SU-DHL-6 (cell line): Measurements from ENCODE around the gene STAT1.

ENCODE experiments used
- H2AFZ ChIP-seq: fragments of 200-600 bp; sonication (generic); 2 replicates; pipeline ENCODE4 v1.6.1; 2014; ENCODE audit warnings: low read depth, mild to moderate bottlenecking, moderate library complexity, mixed read lengths, antibody characterized with exemption, low read length; ENCODE audit not compliant: severe bottlenecking
- H3F3A ChIP-seq: fragments of 200-600 bp; shearing (Covaris generic); 2 replicates; pipeline ENCODE4 v1.6.0; 2016; ENCODE audit warnings: antibody characterized with exemption, mild to moderate bottlenecking; ENCODE audit not compliant: insufficient read depth
- H3K27ac ChIP-seq: fragments of 200-600 bp; sonication (generic); 2 replicates; pipeline ENCODE4 v1.5.1; 2016; ENCODE audit warnings: low read depth, mild to moderate bottlenecking, low read length, moderate library complexity, mixed read lengths
- H3K27me3 ChIP-seq: fragments of 200-600 bp; sonication (generic), shearing (Covaris generic); 2 replicates; pipeline ENCODE4 v1.6.0; 2014; ENCODE audit warnings: mild to moderate bottlenecking, low read length
- H3K36me3 ChIP-seq: fragments of 200-600 bp; sonication (generic); 2 replicates; pipeline ENCODE4 v1.6.1; 2014; ENCODE audit warnings: mild to moderate bottlenecking, low read length, mixed read lengths
- H3K4me2 ChIP-seq: fragments of 300-600, 200-600 bp; shearing (Covaris generic), sonication (generic); 2 replicates; pipeline ENCODE4 v1.6.0; 2014; ENCODE audit warnings: low read length, low read depth, mild to moderate bottlenecking; ENCODE audit not compliant: poor library complexity, severe bottlenecking
- H3K4me3 ChIP-seq: fragments of 200-600 bp; sonication (generic); 2 replicates; pipeline ENCODE4 v1.5.1; 2014; ENCODE audit warnings: antibody characterized with exemption, low read length, mild to moderate bottlenecking, mixed read lengths; ENCODE audit not compliant: insufficient read depth, poor library complexity, severe bottlenecking
- H3K79me2 ChIP-seq: fragments of 200-600 bp; sonication (generic); 2 replicates; pipeline ENCODE4 v1.6.1; 2014; ENCODE audit warnings: mild to moderate bottlenecking, low read length, moderate library complexity; ENCODE audit not compliant: insufficient read depth
- H3K9ac ChIP-seq: fragments of 200-600 bp; sonication (generic); 2 replicates; pipeline ENCODE4 v1.7.0; 2014; ENCODE audit warnings: mild to moderate bottlenecking, low read length
- H3K9me2 ChIP-seq: fragments of 200-600 bp; sonication (generic); replicated peaks from 2 replicates; pipeline ENCODE4 v1.6.1; 2014; ENCODE audit warnings: low read length; ENCODE audit not compliant: insufficient read depth
- H3K9me3 ChIP-seq: fragments of 200-600 bp; sonication (generic); 2 replicates; pipeline ENCODE4 v1.6.1; 2014; ENCODE audit warnings: low read length, mixed read lengths; ENCODE audit not compliant: insufficient read depth
- H4K20me1 ChIP-seq: fragments of 200-600 bp; sonication (generic); 2 replicates; pipeline ENCODE4 v1.6.1; 2014; ENCODE audit warnings: low read depth, mild to moderate bottlenecking, antibody characterized with exemption, low read length, moderate library complexity, mixed read lengths
- CTCF ChIP-seq: fragments of 200-600 bp; sonication (generic); IDR thresholded peaks from one replicate; pipeline ENCODE4 v1.5.1; 2017; ENCODE audit warnings: antibody characterized with exemption, mild to moderate bottlenecking, low read length, moderate library complexity; ENCODE audit not compliant: insufficient read depth, poor library complexity, severe bottlenecking
- EZH2phosphoT487 ChIP-seq: fragments of 200-600 bp; sonication (generic), shearing (Covaris generic); conservative IDR thresholded peaks from 2 replicates; pipeline ENCODE4 v1.6.1; 2018; ENCODE audit warnings: mild to moderate bottlenecking, antibody characterized with exemption, low read length, moderate library complexity, mixed read lengths

The STAT1 gene

GRCh38 chr2:191051825-191052778, 38.1 kb upstream of the STAT1 start:
- Histone ChIP-seq H3K36me3 (no peaks in the 10 kb centered on the region), H3K9me3 (no peaks in the 10 kb centered on the region), H3K79me2 (no peaks in the 10 kb centered on the region), H3K4me2 (no peak overlapping the region), H3K9ac (no peak overlapping the region), H3K4me3 (no peak overlapping the region), H3K27me3 (no peaks in the 10 kb centered on the region), H3K27ac (no peak overlapping the region), H3K9me2 (no peaks in the 10 kb centered on the region), H4K20me1 (no peaks in the 10 kb centered on the region), H2AFZ (no peak overlapping the region), H3F3A (no peaks in the 10 kb centered on the region)
- TF ChIP-seq EZH2phosphoT487 (no peak), CTCF (peak; percentile 33)

- Histone ChIP-seq H3K36me3 (no peaks in the 10 kb centered on the region), H4K20me1 (no peaks in the 10 kb centered on the region), H3K4me3 (no peak overlapping the region), H3F3A (no peaks in the 10 kb centered on the region), H3K27ac (no peak overlapping the region), H3K79me2 (no peaks in the 10 kb centered on the region), H3K9me3 (no peaks in the 10 kb centered on the region), H2AFZ (no peak overlapping the region), H3K9ac (no peak overlapping the region), H3K4me2 (no peak overlapping the region), H3K9me2 (no peaks in the 10 kb centered on the region), H3K27me3 (no peaks in the 10 kb centered on the region)
- TF ChIP-seq CTCF (no peak), EZH2phosphoT487 (no peak)
Measured at GRCh38 chr2:191051177-191051576, 37.2 kb upstream of the STAT1 start.

- Histone ChIP-seq H2AFZ (no peak overlapping the region), H3K4me2 (no peak overlapping the region), H4K20me1 (no peaks in the 10 kb centered on the region), H3F3A (no peaks in the 10 kb centered on the region), H3K36me3 (no peaks in the 10 kb centered on the region), H3K27ac (no peak overlapping the region), H3K9me2 (no peaks in the 10 kb centered on the region), H3K27me3 (no peaks in the 10 kb centered on the region), H3K4me3 (no peak overlapping the region), H3K9me3 (no peaks in the 10 kb centered on the region), H3K9ac (no peak overlapping the region), H3K79me2 (no peaks in the 10 kb centered on the region)
- TF ChIP-seq EZH2phosphoT487 (no peak), CTCF (no peak)
Measured at GRCh38 chr2:191050640-191050987, 36.6 kb upstream of the STAT1 start.
